Measurements from ENCODE around the gene RRAGD. TPM values are rescaled to one million over a fixed set of nuclear protein-coding genes. Genes with fewer than 3 reads are reported as not detected.

The RRAGD gene
- polyA plus RNA-seq, 1 experiment: not detected

DNA sequence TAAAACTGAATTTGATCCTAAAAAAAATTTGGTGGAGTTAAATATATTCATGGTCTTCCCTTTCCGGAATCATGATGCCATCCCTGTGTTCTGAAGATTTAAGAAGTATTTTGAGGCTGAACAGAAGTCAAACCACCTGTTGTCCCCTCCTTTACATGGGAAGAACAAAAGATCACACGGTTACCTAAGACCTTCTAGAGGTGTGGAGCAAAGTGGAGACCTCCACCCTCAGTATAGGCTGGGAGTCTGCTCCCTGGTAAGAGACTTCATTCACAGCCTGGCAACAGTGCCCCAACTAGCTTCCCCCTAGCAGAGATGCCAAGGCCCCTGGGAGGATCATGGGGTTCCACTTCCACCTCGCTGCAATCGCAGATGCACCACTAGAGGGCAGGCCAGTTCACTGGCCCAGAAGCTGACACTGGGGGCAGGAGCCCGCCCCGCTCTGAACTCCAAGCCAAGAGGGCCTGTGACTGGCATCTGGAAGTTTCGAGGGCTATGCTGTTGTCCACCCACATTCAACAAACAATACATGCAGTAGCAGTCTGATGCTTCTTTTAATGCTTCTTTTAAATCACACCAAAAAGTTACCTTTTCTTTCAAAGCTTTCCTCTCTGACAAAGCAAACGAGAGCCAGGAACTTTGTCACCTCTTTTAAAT lies 40.1 kb downstream of the RRAGD start:
- H3K27me3 ChIP-seq (ENCODE audit: control insufficient read depth, insufficient read depth, low read length): peaks cover 10% of the 10 kb centered on the region
- CTCF ChIA-PET: interaction anchor here (0.7 to 2.3 kb wide), 55 partner anchors 8 to 429 kb away, joined by 3 to 53 read pairs (median 4); partner anchors contain the start of genes GABRR2, LYRM2, RNGTT and UBE2J1
- no peaks in the 10 kb centered on the region for H3K9me3 ChIP-seq (ENCODE audit: control insufficient read depth, insufficient read depth, low read length)
- H3K4me3 ChIP-seq (ENCODE audit: low read depth, low read length): no peak overlapping the region
- H3K27ac ChIP-seq (ENCODE audit: low read depth, low read length): no peak overlapping the region
- peak; percentile 6 for DNase-seq (ENCODE audit: low read depth, low spot score)
- POLR2A ChIA-PET: interaction anchor here (1.1 kb wide), 1 partner anchor 19 kb away, joined by 4 read pairs; the partner anchor contains the start of gene UBE2J1
- TF ChIP-seq, protein P1, sequence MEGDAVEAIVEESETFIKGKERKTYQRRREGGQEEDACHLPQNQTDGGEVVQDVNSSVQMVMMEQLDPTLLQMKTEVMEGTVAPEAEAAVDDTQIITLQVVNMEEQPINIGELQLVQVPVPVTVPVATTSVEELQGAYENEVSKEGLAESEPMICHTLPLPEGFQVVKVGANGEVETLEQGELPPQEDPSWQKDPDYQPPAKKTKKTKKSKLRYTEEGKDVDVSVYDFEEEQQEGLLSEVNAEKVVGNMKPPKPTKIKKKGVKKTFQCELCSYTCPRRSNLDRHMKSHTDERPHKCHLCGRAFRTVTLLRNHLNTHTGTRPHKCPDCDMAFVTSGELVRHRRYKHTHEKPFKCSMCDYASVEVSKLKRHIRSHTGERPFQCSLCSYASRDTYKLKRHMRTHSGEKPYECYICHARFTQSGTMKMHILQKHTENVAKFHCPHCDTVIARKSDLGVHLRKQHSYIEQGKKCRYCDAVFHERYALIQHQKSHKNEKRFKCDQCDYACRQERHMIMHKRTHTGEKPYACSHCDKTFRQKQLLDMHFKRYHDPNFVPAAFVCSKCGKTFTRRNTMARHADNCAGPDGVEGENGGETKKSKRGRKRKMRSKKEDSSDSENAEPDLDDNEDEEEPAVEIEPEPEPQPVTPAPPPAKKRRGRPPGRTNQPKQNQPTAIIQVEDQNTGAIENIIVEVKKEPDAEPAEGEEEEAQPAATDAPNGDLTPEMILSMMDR (IDR thresholded peaks at IDR 0.05; ENCODE audit: low read depth, low read length): peak; percentile 93

DNA sequence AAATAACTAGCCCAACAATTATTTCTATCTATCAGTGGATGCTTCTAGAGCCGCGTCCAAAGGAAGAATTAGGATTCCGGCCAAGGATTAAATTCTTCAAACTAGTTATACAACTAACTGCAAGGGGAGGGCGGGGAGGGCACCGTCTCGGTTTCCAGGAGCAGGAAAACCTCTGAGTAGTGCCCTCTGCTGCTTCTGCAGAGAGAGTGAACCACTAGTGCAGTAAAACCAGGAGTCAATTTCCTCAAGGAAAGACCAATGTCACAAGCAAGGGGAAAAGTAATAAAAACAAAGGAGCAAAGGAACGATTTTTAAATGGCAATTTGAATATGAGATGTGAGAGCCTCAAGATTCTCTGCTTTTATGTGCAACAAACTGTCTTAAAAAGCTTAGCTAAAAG lies 43.1 kb downstream of the RRAGD start:
- peak; percentile 13 for DNase-seq (ENCODE audit: low read depth, low spot score)
- CTCF ChIA-PET: interaction anchor here (0.6 to 5.0 kb wide), 15 partner anchors 7 to 1109 kb away, joined by 3 to 15 read pairs (median 3); no protein-coding TSS in a partner anchor

DNA sequence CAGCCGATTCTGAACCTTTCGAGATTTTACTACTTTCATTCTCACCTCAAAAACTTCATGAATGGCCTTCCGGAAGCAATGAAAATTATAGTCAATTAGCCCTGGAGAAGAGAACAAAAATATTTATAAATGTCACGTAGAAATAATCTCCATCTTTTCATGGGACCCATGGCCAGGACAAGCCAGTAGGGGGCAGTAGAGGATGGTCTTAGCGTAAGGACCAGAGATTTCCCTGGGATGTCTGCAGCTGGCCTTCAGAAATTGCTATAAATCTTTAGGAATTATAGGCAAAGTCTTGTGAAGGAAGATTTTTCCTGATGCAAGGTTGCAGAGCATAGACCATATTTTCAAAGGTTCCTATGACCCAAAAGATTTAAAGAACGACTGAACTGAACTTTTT lies 44.0 kb downstream of the RRAGD start:
- TF ChIP-seq, protein P1 (IDR thresholded peaks at IDR 0.05; ENCODE audit: low read depth, low read length): peak; percentile 84
- ChIA-PET CTCF (interaction anchor here (0.6 to 5.0 kb wide), 13 partner anchors 7 to 385 kb away, joined by 3 to 19 read pairs (median 3); partner anchors contain the start of gene UBE2J1), POLR2A (no interaction called here)
- Histone ChIP-seq H3K9me3 (ENCODE audit: control insufficient read depth, insufficient read depth, low read length) (no peaks in the 10 kb centered on the region), H3K27me3 (ENCODE audit: control insufficient read depth, insufficient read depth, low read length) (peaks cover 14% of the 10 kb centered on the region), H3K27ac (ENCODE audit: low read depth, low read length) (no peak overlapping the region), H3K4me3 (ENCODE audit: low read depth, low read length) (no peak overlapping the region)
- no peak for DNase-seq (ENCODE audit: low read depth, low spot score)

More for the DNA sequence above, 43.1 kb downstream of the RRAGD start:
- TF ChIP-seq, protein P1 (IDR thresholded peaks at IDR 0.05; ENCODE audit: low read depth, low read length): peak; percentile 53
- no peak overlapping the region for H3K4me3 ChIP-seq (ENCODE audit: low read depth, low read length)
- peaks cover 12% of the 10 kb centered on the region for H3K27me3 ChIP-seq (ENCODE audit: control insufficient read depth, insufficient read depth, low read length)
- POLR2A ChIA-PET: no interaction called here
- H3K9me3 ChIP-seq (ENCODE audit: control insufficient read depth, insufficient read depth, low read length): no peaks in the 10 kb centered on the region
- no peak overlapping the region for H3K27ac ChIP-seq (ENCODE audit: low read depth, low read length)

DNA sequence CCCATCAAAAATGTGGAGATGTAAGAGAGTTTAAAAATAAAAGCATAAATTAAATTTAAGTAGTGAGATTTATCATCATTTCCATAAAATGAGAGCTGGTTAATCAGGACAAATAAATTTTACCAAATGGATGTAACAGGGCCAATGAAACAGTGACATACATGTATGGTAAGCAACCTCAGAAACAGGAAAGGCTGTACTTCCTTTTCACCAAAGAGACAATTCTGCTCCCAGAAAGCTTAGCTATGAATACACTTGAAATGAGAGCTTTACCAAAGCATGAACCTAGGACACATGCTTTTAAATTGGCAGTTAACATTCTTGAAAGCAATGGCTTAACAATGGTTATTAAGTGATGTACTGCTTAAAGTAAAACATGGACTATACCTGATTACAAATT lies 47.5 kb downstream of the RRAGD start:
- POLR2A ChIA-PET: no interaction called here
- TF ChIP-seq, protein P1 (IDR thresholded peaks at IDR 0.05; ENCODE audit: low read depth, low read length): no peak
- Histone ChIP-seq H3K27me3 (ENCODE audit: control insufficient read depth, insufficient read depth, low read length) (peaks cover 9% of the 10 kb centered on the region), H3K9me3 (ENCODE audit: control insufficient read depth, insufficient read depth, low read length) (no peaks in the 10 kb centered on the region), H3K4me3 (ENCODE audit: low read depth, low read length) (no peak overlapping the region), H3K27ac (ENCODE audit: low read depth, low read length) (no peak overlapping the region)
- CTCF ChIA-PET: interaction anchor here (1.1 to 2.9 kb wide), 3 partner anchors 8 to 246 kb away, joined by 3 to 27 read pairs (median 3); no protein-coding TSS in a partner anchor
- no peak for DNase-seq (ENCODE audit: low read depth, low spot score)

DNA sequence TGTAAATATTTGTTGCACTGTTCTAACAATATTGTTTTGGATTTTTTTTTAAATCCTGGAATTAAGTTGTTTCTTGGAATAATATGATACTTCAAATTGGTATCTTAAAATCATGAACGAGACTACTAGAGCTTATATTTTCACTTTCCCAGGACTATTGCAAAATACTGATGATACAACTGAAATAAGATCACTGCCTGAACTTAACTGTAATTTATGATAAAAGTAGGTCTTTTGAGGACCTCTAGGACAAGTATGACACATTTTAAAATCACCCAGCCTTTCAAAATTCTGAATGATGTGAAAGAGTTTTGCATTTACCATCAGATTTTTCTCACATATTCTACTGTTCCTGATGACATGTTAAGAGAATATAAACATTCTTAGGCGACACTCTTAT lies 50.9 kb downstream of the RRAGD start:
- CTCF ChIA-PET: interaction anchor here (1.0 to 3.1 kb wide), 4 partner anchors 7 to 1911 kb away, joined by 3 to 33 read pairs (median 3); partner anchors contain the start of gene RNGTT
- no peak for DNase-seq (ENCODE audit: low read depth, low spot score)
- Histone ChIP-seq H3K4me3 (ENCODE audit: low read depth, low read length) (no peak overlapping the region), H3K27me3 (ENCODE audit: control insufficient read depth, insufficient read depth, low read length) (peaks cover 4% of the 10 kb centered on the region), H3K9me3 (ENCODE audit: control insufficient read depth, insufficient read depth, low read length) (no peaks in the 10 kb centered on the region), H3K27ac (ENCODE audit: low read depth, low read length) (no peak overlapping the region)
- TF ChIP-seq, protein P1 (IDR thresholded peaks at IDR 0.05; ENCODE audit: low read depth, low read length): no peak
- POLR2A ChIA-PET: no interaction called here
